Left ventricle myocardium inferior (tissue), 1 donor: ENCODE results near the gene IL21. TPM values are rescaled to one million over a fixed set of nuclear protein-coding genes. Genes with fewer than 3 reads are reported as not detected.
A peak's percentile ranks its signal among the peaks of the same experiment; 100 is the strongest.
"Not testable (repeated sequence)": the region's sequence is repeated elsewhere in the genome, so short reads cannot be mapped to it uniquely, and the experiment has no call there.

Experiments
- DNase-seq: peaks from one replicate; pipeline ENCODE4 v3.0.0-alpha.2; 2020
- H3K27ac ChIP-seq: fragments of 200-600 bp; replicated peaks from 2 replicates; pipeline ENCODE4 v1.8.0; 2021
- H3K27me3 ChIP-seq: fragments of 200-600 bp; 2 replicates; pipeline ENCODE4 v1.8.0; 2021; ENCODE audit warnings: low read depth
- H3K36me3 ChIP-seq: fragments of 200-600 bp; 2 replicates; pipeline ENCODE4 v1.8.0; 2021
- H3K4me1 ChIP-seq: fragments of 200-600 bp; 2 replicates; pipeline ENCODE4 v1.8.0; 2021
- H3K4me3 ChIP-seq: fragments of 200-600 bp; 2 replicates; pipeline ENCODE4 v1.8.0; 2021; ENCODE audit warnings: mild to moderate bottlenecking, moderate library complexity
- H3K9me3 ChIP-seq: fragments of 200-600 bp; replicated peaks from 2 replicates; pipeline ENCODE4 v1.8.0; 2021
- intact Hi-C: fragments of 100-400 bp; cut with micrococcal nuclease; formaldehyde crosslinking; loops from one replicate; pipeline ENCODE4 v1.11.0; 2022
- total RNA-seq: library from RNA; stranded (reverse); fragmentation: NEBNext Ultra II Directional; extraction: Animal tissue kit (Norgen Biotek cat#: 25700); gene quantifications from one replicate; pipeline ENCODE4 v1.2.1, GENCODE V29; 2021
- TF ChIP-seq, protein P1 (sequence below): fragments of 200-600 bp; IDR thresholded peaks from 2 replicates; pipeline ENCODE4 v1.8.0; 2021; ENCODE audit warnings: antibody characterized with exemption, mild to moderate bottlenecking, borderline replicate concordance
- donor health status: DM: no; HTN: yes; CAD: no; lungs with severe emphysema.

IL21 gene
- total RNA-seq, 1 donor from 2014 or later = not detected

DNA sequence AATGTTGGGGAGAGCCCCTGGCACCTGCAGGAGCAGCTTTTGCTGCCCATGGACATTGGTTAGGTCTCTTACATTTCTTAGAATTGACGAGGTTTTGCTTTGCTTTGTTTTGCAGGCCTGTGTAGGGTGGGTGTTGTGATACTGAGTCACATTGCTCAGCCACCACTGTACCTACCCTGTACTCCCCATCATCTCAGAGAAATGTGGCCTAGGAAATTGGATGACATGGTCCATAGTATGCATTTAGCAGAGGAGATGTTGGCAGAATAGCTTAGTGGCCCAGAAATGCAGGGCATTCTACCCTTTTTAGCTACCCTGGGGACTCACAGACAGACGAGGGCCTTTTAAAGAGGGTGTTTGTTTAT is 43.7 kb downstream of the IL21 start:
- Histone ChIP-seq H3K27me3 (peaks cover 15% of the 10 kb centered on the region), H3K27ac (no peak overlapping the region), H3K36me3 (no peaks in the 10 kb centered on the region), H3K4me1 (no peaks in the 10 kb centered on the region), H3K4me3 (no peak overlapping the region), H3K9me3 (peaks cover 3% of the 10 kb centered on the region)
- DNase-seq = no peak
- TF ChIP-seq, protein P1, sequence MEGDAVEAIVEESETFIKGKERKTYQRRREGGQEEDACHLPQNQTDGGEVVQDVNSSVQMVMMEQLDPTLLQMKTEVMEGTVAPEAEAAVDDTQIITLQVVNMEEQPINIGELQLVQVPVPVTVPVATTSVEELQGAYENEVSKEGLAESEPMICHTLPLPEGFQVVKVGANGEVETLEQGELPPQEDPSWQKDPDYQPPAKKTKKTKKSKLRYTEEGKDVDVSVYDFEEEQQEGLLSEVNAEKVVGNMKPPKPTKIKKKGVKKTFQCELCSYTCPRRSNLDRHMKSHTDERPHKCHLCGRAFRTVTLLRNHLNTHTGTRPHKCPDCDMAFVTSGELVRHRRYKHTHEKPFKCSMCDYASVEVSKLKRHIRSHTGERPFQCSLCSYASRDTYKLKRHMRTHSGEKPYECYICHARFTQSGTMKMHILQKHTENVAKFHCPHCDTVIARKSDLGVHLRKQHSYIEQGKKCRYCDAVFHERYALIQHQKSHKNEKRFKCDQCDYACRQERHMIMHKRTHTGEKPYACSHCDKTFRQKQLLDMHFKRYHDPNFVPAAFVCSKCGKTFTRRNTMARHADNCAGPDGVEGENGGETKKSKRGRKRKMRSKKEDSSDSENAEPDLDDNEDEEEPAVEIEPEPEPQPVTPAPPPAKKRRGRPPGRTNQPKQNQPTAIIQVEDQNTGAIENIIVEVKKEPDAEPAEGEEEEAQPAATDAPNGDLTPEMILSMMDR = no peak
- intact Hi-C loops = no loop called here

DNA sequence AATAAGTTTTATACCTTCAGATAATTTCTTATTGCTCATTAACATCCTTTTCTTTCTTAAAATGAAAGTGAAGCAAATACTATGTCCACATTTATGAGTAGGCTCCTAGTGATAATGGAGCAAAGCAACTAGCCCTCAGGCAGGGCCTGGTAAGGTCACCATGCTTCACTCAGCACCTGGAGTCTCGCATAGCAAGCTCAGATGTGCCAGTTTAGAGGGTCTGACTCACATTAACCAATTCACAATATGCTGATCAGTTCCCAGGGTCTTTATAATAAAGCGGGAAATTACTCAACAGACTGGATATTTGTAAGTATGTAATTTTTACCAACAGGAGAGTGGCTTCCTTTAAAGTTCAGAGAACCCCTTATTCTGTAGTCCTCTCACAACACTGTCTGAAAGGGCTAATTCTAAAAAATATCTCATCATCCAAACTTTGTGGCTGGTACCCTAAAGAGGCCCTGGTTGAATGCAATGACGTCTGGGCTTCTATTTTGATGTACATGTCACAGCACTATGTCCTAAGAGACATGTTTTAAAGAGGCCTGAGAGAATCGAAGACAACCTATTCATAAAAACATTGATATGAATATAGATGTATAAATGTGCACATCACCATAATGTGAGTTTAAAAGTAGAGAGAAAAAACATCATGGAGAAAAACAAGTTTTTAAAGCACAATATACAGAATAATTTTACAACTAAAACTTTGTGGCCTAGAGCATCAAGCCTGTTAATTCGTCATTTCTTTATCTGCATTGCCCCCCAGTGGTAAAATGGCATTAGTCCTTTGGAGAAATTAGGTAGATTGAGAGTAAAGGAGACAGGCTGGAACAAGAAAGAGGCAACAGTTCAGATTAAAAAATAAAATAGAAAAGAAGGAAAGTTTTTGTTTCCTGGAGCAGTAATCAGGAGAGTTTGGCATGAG is 44.3 kb downstream of the IL21 start:
- H3K36me3 ChIP-seq = no peaks in the 10 kb centered on the region
- intact Hi-C loops = no loop called here
- TF ChIP-seq, protein P1 = peak; percentile 32

DNA sequence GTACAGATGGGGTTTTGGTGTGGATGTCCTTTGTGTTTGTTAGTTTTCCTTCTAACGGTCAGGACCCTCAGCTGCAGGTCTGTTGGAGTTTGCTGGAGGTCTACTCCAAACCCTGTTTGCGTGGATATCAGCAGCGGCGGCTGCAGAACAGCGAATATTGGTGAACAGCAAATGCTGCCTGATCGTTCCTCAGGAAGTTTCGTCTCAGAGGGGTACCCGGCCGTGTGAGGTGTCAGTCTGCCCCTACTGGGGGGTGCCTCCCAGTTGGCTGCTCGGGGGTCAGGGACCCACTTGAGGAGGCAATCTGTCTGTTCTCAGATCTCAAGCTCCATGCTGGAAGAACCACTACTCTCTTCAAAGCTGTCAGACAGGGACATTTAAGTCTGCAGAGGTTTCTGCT is 46.5 kb downstream of the IL21 start:
- H3K27ac ChIP-seq, intact Hi-C loops, H3K4me3 ChIP-seq, DNase-seq, H3K36me3 ChIP-seq, H3K4me1 ChIP-seq, H3K9me3 ChIP-seq: not testable (repeated sequence)
- H3K27me3 ChIP-seq = peaks cover 13% of the 10 kb centered on the region

More for the DNA sequence above, 44.3 kb downstream of the IL21 start:
- Histone ChIP-seq H3K27ac (no peak overlapping the region), H3K27me3 (peaks cover 13% of the 10 kb centered on the region), H3K4me3 (no peak overlapping the region), H3K4me1 (no peaks in the 10 kb centered on the region), H3K9me3 (peaks cover 3% of the 10 kb centered on the region)
- no peak for DNase-seq

DNA sequence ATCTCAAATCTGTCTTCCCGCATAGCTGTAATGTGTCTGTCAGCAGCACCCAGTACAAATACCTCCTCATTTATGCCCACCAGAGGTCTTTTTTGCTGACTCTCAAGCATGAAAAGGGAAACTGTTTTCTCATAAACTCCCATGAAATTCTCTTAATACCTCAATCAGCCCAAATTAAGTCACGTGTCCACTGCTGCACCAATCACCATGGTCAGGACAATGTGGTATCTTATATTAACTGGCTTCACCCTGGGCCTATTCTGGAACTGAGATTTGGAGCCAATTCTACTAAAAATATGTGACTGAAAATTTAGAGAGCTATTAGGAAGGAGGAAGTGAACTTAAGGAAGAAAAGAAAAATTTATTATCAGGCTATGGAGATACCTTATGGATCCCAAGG is 58.4 kb downstream of the IL21 start:
- Histone ChIP-seq H3K27ac (no peak overlapping the region), H3K4me3 (no peak overlapping the region), H3K36me3 (no peaks in the 10 kb centered on the region), H3K9me3 (peaks cover 24% of the 10 kb centered on the region), H3K27me3 (no peaks in the 10 kb centered on the region), H3K4me1 (no peaks in the 10 kb centered on the region)
- no peak for DNase-seq
- TF ChIP-seq, protein P1 = no peak
- intact Hi-C loops = no loop called here

Other genes with a start within 250 kb of the IL21 start
- gene ADAD1, start 242.1 kb downstream of the IL21 start, total RNA-seq = not detected
- gene IL2, start 164.3 kb downstream of the IL21 start, total RNA-seq = not detected
- gene BBS12, start 111.6 kb upstream of the IL21 start, total RNA-seq = 5.4 TPM
- 4.1 TPM for gene FGF2, start 205.8 kb upstream of the IL21 start, total RNA-seq